GM12878 (cell line): ENCODE data around the gene DCAF5.

Source experiments
- CBFB ChIP-seq: IDR thresholded peaks from 2 replicates; pipeline ENCODE4 v1.6.1; 2016; ENCODE audit warnings: antibody characterized with exemption, low read depth
- CHD1 ChIP-seq: IDR thresholded peaks from 2 replicates; pipeline ENCODE4 v1.6.1; 2012; ENCODE audit warnings: low read depth, low read length, improper control_type of control experiment
- FOS ChIP-seq: IDR thresholded peaks from 3 replicates; pipeline ENCODE4 v1.6.1; 2011; ENCODE audit warnings: borderline replicate concordance; ENCODE audit not compliant: insufficient read length; ENCODE audit errors: extremely low read depth
- POU2F2 ChIP-seq: IDR thresholded peaks from 3 replicates; pipeline ENCODE4 v1.6.1; 2011; ENCODE audit warnings: low read depth, mild to moderate bottlenecking, low read length, borderline replicate concordance
- RAD21 ChIP-seq: IDR thresholded peaks from 2 replicates; pipeline ENCODE4 v1.6.1; 2011; ENCODE audit warnings: mild to moderate bottlenecking, low read depth, low read length, moderate library complexity; ENCODE audit not compliant: insufficient read depth
- RAD51 ChIP-seq: fragments of 450-650 bp; IDR thresholded peaks from 2 replicates; pipeline ENCODE4 v1.6.1; 2016; ENCODE audit warnings: moderate library complexity, mild to moderate bottlenecking, inconsistent platforms
- SUPT20H ChIP-seq: IDR thresholded peaks from 2 replicates; pipeline ENCODE4 v1.6.1; 2011; ENCODE audit warnings: low read depth, mild to moderate bottlenecking, low read length, moderate library complexity, borderline replicate concordance; ENCODE audit not compliant: control insufficient read depth
- YY1 ChIP-seq: IDR thresholded peaks from 2 replicates; pipeline ENCODE4 v1.6.1; 2011; ENCODE audit warnings: low read depth, mild to moderate bottlenecking, low read length
- TF ChIP-seq, protein P1 (sequence below): IDR thresholded peaks from 2 replicates; pipeline ENCODE4 v1.6.1; 2011; ENCODE audit warnings: borderline replicate concordance, low read depth, mild to moderate bottlenecking, moderate library complexity, mixed read lengths, low read length; ENCODE audit not compliant: insufficient read depth; ENCODE audit errors: extremely low read length
- TF ChIP-seq, protein P2 (sequence below): IDR thresholded peaks from 2 replicates; pipeline ENCODE4 v1.6.1; 2012; ENCODE audit warnings: low read depth, low read length, improper control_type of control experiment
- TF ChIP-seq, protein P3 (sequence below), 3 experiments: IDR thresholded peaks in 2 of 3; conservative IDR thresholded peaks in 1 of 3; 2 replicates each; pipeline ENCODE4 v1.5.1; 2011; ENCODE audit warnings: low read depth in 3 of 3, low read length in 3 of 3, mild to moderate bottlenecking in 3 of 3, control low read depth in 2 of 3, moderate library complexity in 2 of 3, inconsistent platforms in 1 of 3, mixed read lengths in 1 of 3; ENCODE audit not compliant: control insufficient read depth in 2 of 3, insufficient read depth in 1 of 3; ENCODE audit errors: extremely low read depth in 1 of 3
- TF ChIP-seq, protein P4 (sequence below): fragments of 450-650 bp; IDR thresholded peaks from 2 replicates; pipeline ENCODE4 v1.6.1; 2018; ENCODE audit warnings: borderline replicate concordance, mild to moderate bottlenecking; ENCODE audit not compliant: partially characterized antibody

DNA sequence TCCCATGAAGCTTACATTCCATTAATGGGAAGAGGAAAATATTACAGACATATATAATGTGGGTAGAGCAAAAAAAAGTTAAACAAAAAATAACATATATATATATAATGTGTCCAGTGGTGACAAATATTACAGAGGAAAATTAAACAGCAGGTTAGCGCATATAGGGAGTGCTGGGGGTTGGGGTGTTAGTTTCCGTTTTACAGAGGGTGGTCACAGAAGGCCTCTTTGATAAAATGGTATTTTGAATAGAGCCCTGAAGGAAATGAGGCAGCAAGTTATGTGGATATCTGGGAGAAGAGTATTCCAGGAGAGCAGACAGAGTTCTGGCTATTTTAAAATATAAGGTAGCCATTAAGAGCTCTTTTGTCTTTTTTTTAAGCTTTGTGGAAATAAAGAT lies 73.2 kb downstream of the DCAF5 start:
- no peak for TF ChIP-seq RAD21
- no peak for TF ChIP-seq FOS
- TF ChIP-seq, protein P1, sequence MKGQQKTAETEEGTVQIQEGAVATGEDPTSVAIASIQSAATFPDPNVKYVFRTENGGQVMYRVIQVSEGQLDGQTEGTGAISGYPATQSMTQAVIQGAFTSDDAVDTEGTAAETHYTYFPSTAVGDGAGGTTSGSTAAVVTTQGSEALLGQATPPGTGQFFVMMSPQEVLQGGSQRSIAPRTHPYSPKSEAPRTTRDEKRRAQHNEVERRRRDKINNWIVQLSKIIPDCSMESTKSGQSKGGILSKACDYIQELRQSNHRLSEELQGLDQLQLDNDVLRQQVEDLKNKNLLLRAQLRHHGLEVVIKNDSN, result no peak
- TF ChIP-seq CHD1, result no peak
- no peak for TF ChIP-seq POU2F2
- no peak for TF ChIP-seq SUPT20H
- TF ChIP-seq, protein P2, sequence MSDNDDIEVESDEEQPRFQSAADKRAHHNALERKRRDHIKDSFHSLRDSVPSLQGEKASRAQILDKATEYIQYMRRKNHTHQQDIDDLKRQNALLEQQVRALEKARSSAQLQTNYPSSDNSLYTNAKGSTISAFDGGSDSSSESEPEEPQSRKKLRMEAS, result no peak
- TF ChIP-seq RAD51, result no peak
- TF ChIP-seq, protein P3, sequence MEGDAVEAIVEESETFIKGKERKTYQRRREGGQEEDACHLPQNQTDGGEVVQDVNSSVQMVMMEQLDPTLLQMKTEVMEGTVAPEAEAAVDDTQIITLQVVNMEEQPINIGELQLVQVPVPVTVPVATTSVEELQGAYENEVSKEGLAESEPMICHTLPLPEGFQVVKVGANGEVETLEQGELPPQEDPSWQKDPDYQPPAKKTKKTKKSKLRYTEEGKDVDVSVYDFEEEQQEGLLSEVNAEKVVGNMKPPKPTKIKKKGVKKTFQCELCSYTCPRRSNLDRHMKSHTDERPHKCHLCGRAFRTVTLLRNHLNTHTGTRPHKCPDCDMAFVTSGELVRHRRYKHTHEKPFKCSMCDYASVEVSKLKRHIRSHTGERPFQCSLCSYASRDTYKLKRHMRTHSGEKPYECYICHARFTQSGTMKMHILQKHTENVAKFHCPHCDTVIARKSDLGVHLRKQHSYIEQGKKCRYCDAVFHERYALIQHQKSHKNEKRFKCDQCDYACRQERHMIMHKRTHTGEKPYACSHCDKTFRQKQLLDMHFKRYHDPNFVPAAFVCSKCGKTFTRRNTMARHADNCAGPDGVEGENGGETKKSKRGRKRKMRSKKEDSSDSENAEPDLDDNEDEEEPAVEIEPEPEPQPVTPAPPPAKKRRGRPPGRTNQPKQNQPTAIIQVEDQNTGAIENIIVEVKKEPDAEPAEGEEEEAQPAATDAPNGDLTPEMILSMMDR (IDR thresholded peaks at IDR 0.05 in 2 of 3, conservative IDR thresholded peaks at IDR 0.05 in 1 of 3; ENCODE audit: control insufficient read depth in 2 of 3, extremely low read depth in 1 of 3, insufficient read depth in 1 of 3, low read depth in 3 of 3, low read length in 3 of 3), result no peak
- no peak for TF ChIP-seq YY1
- TF ChIP-seq CBFB, result no peak
- TF ChIP-seq, protein P4, sequence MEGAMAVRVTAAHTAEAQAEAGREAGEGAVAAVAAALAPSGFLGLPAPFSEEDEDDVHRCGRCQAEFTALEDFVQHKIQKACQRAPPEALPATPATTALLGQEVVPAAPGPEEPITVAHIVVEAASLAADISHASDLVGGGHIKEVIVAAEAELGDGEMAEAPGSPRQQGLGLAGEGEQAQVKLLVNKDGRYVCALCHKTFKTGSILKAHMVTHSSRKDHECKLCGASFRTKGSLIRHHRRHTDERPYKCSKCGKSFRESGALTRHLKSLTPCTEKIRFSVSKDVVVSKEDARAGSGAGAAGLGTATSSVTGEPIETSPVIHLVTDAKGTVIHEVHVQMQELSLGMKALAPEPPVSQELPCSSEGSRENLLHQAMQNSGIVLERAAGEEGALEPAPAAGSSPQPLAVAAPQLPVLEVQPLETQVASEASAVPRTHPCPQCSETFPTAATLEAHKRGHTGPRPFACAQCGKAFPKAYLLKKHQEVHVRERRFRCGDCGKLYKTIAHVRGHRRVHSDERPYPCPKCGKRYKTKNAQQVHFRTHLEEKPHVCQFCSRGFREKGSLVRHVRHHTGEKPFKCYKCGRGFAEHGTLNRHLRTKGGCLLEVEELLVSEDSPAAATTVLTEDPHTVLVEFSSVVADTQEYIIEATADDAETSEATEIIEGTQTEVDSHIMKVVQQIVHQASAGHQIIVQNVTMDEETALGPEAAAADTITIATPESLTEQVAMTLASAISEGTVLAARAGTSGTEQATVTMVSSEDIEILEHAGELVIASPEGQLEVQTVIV, result no peak
